Omental fat pad (tissue), 4 donors: ENCODE results near the gene CAPN12. TPM values are rescaled to one million over a fixed set of nuclear protein-coding genes. Genes with fewer than 3 reads are reported as not detected.

Experiments
- ATAC-seq: fragments of 150-250 bp; one replicate; pipeline ENCODE4 v1.9.1; 2016; ENCODE audit warnings: mild to moderate bottlenecking, moderate library complexity; ENCODE audit not compliant: low FRiP score
- DNase-seq: peaks from one replicate; pipeline ENCODE4 v3.0.0-alpha.2; 2019; ENCODE audit warnings: low spot score
- CTCF ChIP-seq, 3 donors: fragments of 450-650 bp; IDR thresholded peaks; one replicate each; pipeline ENCODE4 v1.5.1; 2016 to 2017; ENCODE audit warnings: antibody characterized with exemption in 3 of 3, mild to moderate bottlenecking in 3 of 3, moderate library complexity in 2 of 3
- total RNA-seq, 4 donors: library from RNA; depleted of rRNA; stranded (reverse); fragments of >200 nt; gene quantifications; one replicate each; pipeline ENCODE4 v1.1.0, GENCODE V29; 2016

CAPN12 gene
- total RNA-seq, 4 donors from 2014 or later: 1.0 to 2.5 (median 1.4) TPM

- ATAC-seq: no peak
- TF ChIP-seq CTCF (IDR thresholded peaks at IDR 0.05): no peak
- DNase-seq: no peak
Observed at GRCh38 chr19:38737921-38738737, 6.1 kb downstream of the CAPN12 start.

DNA sequence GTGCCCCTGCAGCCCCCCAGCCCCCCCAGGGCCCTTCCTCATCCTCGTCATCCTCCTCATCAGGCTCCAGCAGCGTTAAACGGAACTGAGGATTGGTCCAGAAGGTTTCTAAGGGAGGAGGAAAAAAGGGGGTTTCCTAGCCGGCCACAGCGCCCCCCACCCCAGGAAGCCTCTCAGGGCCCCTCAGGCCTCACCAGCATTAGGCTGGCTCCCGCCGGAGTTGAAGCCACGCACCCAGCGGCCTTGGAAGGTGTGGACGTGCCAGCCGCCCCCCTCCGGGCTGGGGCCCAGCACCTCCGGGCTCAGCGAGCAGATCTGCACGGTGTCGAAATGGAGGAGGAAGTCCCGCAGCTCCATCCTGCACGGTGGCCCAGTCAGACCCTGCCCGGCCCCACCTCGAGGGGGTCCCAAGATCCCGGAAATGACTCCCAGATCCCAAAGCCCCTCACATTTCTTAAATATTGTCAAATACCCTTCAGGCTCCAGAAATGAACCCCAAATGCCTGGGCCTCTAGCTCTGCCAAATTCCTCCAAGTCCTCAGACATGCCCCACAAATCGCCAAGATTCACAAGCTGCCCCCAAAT, 6.9 kb downstream of the CAPN12 start:
- TF ChIP-seq CTCF (IDR thresholded peaks at IDR 0.05): no peak
- ATAC-seq: no peak
- no peak for DNase-seq

GRCh38 chr19:38736413-38737280, 7.6 kb downstream of the CAPN12 start:
- TF ChIP-seq CTCF (IDR thresholded peaks at IDR 0.05): no peak
- DNase-seq (no peak), ATAC-seq (no peak)

DNA sequence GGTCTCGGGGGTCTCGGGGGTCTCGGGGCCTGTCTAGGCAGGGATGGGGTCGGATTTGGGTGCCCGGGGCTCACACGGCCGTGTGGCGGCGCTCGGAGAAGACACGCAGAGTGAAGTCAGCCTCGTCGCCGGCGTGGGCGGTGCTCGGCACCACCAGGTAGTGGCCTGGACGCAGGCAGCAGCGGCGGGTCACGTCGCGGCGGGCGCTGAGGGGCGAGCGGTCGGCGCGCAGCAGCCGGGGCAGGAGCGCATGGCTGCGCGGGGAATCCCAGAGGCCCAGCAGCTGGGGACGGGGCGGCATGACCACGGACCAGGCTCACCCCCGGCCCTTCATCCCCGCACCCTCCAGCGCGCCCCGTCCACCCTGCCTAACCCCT, 8.2 kb downstream of the CAPN12 start:
- no peak for TF ChIP-seq CTCF (IDR thresholded peaks at IDR 0.05)
- DNase-seq: no peak

GRCh38 chr19:38735257-38735686, 9.0 kb downstream of the CAPN12 start:
- DNase-seq: no peak
- ATAC-seq: no peak
- no peak for TF ChIP-seq CTCF (IDR thresholded peaks at IDR 0.05)

More for the DNA sequence above, 8.2 kb downstream of the CAPN12 start:
- peak; percentile 7 for ATAC-seq

- TF ChIP-seq CTCF (IDR thresholded peaks at IDR 0.05): no peak
- DNase-seq (no peak), ATAC-seq (no peak)
Observed at GRCh38 chr19:38734426-38735256, 9.6 kb downstream of the CAPN12 start.
